IMR-90 (cell line): ENCODE measurements around the gene HTR2A.

ENCODE experiments used
- BHLHE40 ChIP-seq: fragments of 150-350 bp; IDR thresholded peaks from 2 replicates; pipeline ENCODE4 v1.6.1; 2016; ENCODE audit warnings: mild to moderate bottlenecking, low read depth, low read length
- CEBPB ChIP-seq: IDR thresholded peaks from 2 replicates; pipeline ENCODE4 v1.6.1; 2012; ENCODE audit warnings: low read depth, low read length, improper control_type of control experiment
- ELK1 ChIP-seq: fragments of 150-350 bp; IDR thresholded peaks from 2 replicates; pipeline ENCODE4 v1.6.1; 2016; ENCODE audit warnings: low read depth, mild to moderate bottlenecking, low read length, moderate library complexity, borderline replicate concordance
- FOS ChIP-seq: fragments of 150-350 bp; IDR thresholded peaks from 2 replicates; pipeline ENCODE4 v1.6.1; 2016; ENCODE audit warnings: low read depth, low read length
- MAFK ChIP-seq: IDR thresholded peaks from 2 replicates; pipeline ENCODE4 v1.6.1; 2012; ENCODE audit warnings: low read depth, low read length, improper control_type of control experiment
- MAZ ChIP-seq: IDR thresholded peaks from 2 replicates; pipeline ENCODE4 v1.6.1; 2012; ENCODE audit warnings: low read depth, mild to moderate bottlenecking, low read length, improper control_type of control experiment, moderate library complexity, borderline replicate concordance
- MXI1 ChIP-seq: IDR thresholded peaks from 2 replicates; pipeline ENCODE4 v1.6.1; 2012; ENCODE audit warnings: low read depth, mild to moderate bottlenecking, low read length, moderate library complexity, borderline replicate concordance
- NFE2L2 ChIP-seq: fragments of 150-350 bp; IDR thresholded peaks from 2 replicates; pipeline ENCODE4 v1.6.1; 2016; ENCODE audit warnings: low read depth, mild to moderate bottlenecking, low read length
- POLR2A ChIP-seq: IDR thresholded peaks from 2 replicates; pipeline ENCODE4 v1.6.1; 2012; ENCODE audit warnings: mild to moderate bottlenecking, low read depth, low read length
- RAD21 ChIP-seq: IDR thresholded peaks from 2 replicates; pipeline ENCODE4 v1.6.1; 2012; ENCODE audit warnings: low read length, improper control_type of control experiment
- RCOR1 ChIP-seq: IDR thresholded peaks from 2 replicates; pipeline ENCODE4 v1.6.1; 2012; ENCODE audit warnings: mild to moderate bottlenecking, low read length, improper control_type of control experiment; ENCODE audit not compliant: insufficient replicate concordance
- RFX5 ChIP-seq: IDR thresholded peaks from 2 replicates; pipeline ENCODE4 v1.8.0; 2012; ENCODE audit warnings: low read depth, mild to moderate bottlenecking, low read length, moderate library complexity
- SMC3 ChIP-seq: fragments of 150-350 bp; IDR thresholded peaks from 2 replicates; pipeline ENCODE4 v1.6.1; 2016; ENCODE audit warnings: low read depth, mild to moderate bottlenecking, antibody characterized with exemption, low read length, moderate library complexity
- TF ChIP-seq, protein P1 (sequence below): conservative IDR thresholded peaks from 2 replicates; pipeline ENCODE4 v1.5.1; 2012; ENCODE audit warnings: mild to moderate bottlenecking, low read depth, low read length, improper control_type of control experiment

GRCh38 chr13:46866150-46866549, 30.7 kb downstream of the HTR2A start:
- TF ChIP-seq, protein P1, sequence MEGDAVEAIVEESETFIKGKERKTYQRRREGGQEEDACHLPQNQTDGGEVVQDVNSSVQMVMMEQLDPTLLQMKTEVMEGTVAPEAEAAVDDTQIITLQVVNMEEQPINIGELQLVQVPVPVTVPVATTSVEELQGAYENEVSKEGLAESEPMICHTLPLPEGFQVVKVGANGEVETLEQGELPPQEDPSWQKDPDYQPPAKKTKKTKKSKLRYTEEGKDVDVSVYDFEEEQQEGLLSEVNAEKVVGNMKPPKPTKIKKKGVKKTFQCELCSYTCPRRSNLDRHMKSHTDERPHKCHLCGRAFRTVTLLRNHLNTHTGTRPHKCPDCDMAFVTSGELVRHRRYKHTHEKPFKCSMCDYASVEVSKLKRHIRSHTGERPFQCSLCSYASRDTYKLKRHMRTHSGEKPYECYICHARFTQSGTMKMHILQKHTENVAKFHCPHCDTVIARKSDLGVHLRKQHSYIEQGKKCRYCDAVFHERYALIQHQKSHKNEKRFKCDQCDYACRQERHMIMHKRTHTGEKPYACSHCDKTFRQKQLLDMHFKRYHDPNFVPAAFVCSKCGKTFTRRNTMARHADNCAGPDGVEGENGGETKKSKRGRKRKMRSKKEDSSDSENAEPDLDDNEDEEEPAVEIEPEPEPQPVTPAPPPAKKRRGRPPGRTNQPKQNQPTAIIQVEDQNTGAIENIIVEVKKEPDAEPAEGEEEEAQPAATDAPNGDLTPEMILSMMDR = no peak
- TF ChIP-seq NFE2L2 = no peak
- TF ChIP-seq RAD21 = no peak
- no peak for TF ChIP-seq POLR2A
- TF ChIP-seq MAFK = no peak
- TF ChIP-seq CEBPB = peak; percentile 86
- TF ChIP-seq BHLHE40 = no peak
- no peak for TF ChIP-seq RCOR1
- no peak for TF ChIP-seq SMC3
- TF ChIP-seq RFX5 = no peak
- 0 out of 2 replicates have a peak, but pooled peaks have one; percentile 29 for TF ChIP-seq MXI1
- TF ChIP-seq ELK1 = no peak
- no peak for TF ChIP-seq FOS
- no peak for TF ChIP-seq MAZ
